LHCN-M2 (cell line): ENCODE results near the gene OTOF. TPM values are rescaled to one million over a fixed set of nuclear protein-coding genes. Genes with fewer than 3 reads are reported as not detected.

Experiments
- DNase-seq: peaks from one replicate; pipeline ENCODE4 v3.0.0-alpha.2; 2012; ENCODE audit warnings: low read depth
- total RNA-seq: library from RNA; depleted of rRNA; stranded (reverse); fragments of >200 nt; gene quantifications from 2 replicates; pipeline ENCODE4 v1.2.3, GENCODE V29; 2014; rRNA removed

The OTOF gene
- total RNA-seq, 1 experiment from 2014 or later, result 0.06 TPM

DNA sequence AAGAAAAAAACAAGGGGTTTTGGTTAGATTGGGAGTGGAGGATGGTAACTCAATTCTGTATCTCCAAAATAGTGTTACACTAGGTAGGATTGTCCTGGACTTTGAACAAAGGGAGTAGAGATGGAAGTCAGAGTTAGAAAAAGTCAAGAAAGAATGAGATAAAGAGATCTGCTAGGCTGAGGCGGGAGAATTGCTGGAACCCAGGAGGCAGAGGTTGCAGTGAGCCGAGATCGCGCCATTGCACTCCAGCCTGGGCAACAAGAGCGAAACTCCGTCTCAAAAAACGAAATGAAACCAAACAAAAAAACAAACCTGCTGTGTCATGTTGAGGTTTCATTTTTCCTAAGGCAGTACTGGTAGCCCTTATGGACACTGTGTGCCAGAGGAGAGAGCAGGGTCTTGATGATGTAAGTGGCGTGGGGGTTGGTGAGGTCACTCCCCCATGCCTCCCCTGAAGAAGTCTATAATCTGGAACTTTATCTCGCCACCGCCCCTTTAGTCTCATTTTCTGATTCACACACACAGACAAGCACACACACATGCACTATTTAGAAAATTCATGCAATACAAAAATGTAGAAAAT, 65.7 kb downstream of the OTOF start:
- DNase-seq, result no peak

DNA sequence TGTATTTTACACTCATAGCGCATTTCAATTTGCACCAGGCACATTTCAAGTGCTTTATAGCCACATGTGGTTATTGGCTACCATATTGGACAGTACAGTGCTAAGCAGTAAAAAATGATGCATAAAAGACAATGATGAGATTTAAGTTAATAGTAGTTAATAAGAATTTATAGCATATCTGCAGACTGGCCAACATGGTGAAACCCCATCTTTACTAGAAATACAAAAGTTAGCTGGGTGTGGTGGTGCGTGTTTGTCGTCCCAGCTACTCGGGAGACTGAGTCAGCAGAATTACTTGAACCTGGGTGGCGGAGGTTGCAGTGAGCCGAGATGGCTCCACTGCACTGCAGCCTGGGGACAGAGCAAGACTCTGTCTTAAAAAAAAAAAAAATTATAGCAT, 66.5 kb downstream of the OTOF start:
- no peak for DNase-seq

DNA sequence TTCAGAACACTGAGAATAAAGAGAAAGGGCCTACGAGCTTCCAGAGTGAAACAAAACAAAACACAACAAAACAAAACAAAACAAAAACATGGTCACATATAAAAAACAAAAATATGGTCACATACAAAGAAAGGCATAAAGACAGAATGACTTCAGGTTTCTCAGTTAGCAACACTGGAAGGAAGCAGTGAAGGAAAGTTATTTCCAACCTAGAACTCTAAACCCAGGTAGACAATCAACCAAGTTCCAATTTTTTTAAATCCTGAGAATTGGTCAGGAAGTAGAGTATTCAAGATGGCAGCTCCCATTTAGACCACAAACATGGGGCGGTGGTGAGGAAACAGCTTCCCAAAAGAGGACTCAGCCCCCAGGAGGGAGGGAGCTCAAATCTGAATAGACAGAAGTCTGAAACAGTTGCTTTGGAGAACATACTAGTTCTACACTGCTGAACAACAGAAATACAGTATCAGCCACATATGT, 67.1 kb downstream of the OTOF start:
- no peak for DNase-seq

DNA sequence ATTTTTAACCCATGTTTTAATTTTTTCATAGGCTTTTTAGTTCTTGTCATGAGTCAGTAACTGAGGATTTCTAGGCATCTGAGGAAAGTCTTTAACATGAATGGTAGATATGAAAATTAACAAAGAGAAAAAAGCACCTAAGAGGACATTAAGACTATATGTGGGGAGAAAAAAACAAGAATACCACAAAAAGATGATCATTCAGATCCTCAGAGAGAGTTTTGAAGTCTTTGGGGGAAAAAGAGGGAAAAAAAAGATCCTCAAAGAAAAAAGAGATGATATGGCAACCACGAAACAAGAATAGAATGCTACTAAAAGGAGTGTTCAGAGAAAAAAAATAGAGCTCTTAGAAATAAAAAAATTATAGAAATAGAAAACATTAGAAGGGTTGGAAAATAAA, 68.1 kb downstream of the OTOF start:
- no peak for DNase-seq

DNA sequence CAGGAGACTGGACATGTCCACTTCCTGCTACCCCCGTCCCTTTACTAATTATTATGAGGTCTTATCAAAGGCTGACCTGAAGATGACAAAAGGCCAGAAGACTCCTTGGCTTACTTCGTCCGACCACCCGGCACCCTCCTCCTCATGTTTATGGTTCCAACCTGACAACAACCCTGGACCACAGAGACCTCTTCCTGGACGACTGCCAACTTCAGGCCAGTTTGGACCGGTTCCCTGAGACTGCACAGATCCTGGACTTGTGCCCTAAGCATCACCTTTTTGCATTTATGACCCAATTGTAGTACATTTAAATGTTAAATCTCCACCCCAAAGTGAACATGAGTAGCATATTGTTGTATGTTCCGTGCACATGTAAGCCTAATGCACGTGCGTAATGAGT, 70.4 kb downstream of the OTOF start:
- no peak for DNase-seq

Other genes with a start within 250 kb of the OTOF start
- gene HADHA, start 233.5 kb downstream of the OTOF start, total RNA-seq, result 122 and 127 TPM in 2 replicates
- 114 and 118 TPM in 2 replicates for gene HADHB, start 233.2 kb downstream of the OTOF start, total RNA-seq
- 20.8 and 21.8 TPM in 2 replicates for gene SELENOI, start 132.0 kb downstream of the OTOF start, total RNA-seq
- gene ADGRF3, start 131.3 kb downstream of the OTOF start, total RNA-seq, result 0.11 TPM in 1 of 2 replicates, not detected in the other
- not detected in 2 replicates for gene DRC1, start 76.2 kb downstream of the OTOF start, total RNA-seq
- gene CIB4, start 163.2 kb upstream of the OTOF start, total RNA-seq, result not detected in 2 replicates
- 0.32 TPM in 1 of 2 replicates, not detected in the other for gene KCNK3, start 214.6 kb upstream of the OTOF start, total RNA-seq